HepG2 (cell line): ENCODE data around the gene LHFPL2. TPM values are rescaled to one million over a fixed set of nuclear protein-coding genes. Genes with fewer than 3 reads are reported as not detected.

ENCODE experiments used
- DMAP1 ChIP-seq: IDR thresholded peaks from 2 replicates; pipeline ENCODE4 v1.6.1; 2016
- HMG20A ChIP-seq: IDR thresholded peaks from 2 replicates; pipeline ENCODE4 v1.6.1; 2016; ENCODE audit warnings: borderline replicate concordance
- HNF4A ChIP-seq: sonication (generic); formaldehyde crosslinking; IDR thresholded peaks from 2 replicates; pipeline ENCODE4 v1.4.0; 2020; ENCODE audit warnings: missing genetic modification reagents
- KMT2B ChIP-seq: IDR thresholded peaks from 2 replicates; pipeline ENCODE4 v1.6.1; 2016; ENCODE audit warnings: missing genetic modification reagents, missing compliant biosample characterization
- NFYB ChIP-seq: sonication (generic); formaldehyde crosslinking; IDR thresholded peaks from 2 replicates; pipeline ENCODE4 v1.4.0; 2020; ENCODE audit warnings: missing genetic modification reagents
- PTBP1 ChIP-seq: fragments of 200-400 bp; formaldehyde crosslinking; IDR thresholded peaks from 2 replicates; pipeline ENCODE4 v1.6.1; 2018; ENCODE audit warnings: low read length, low read depth; ENCODE audit not compliant: poor library complexity, severe bottlenecking
- XRCC5 ChIP-seq: fragments of 200-400 bp; formaldehyde crosslinking; optimal IDR thresholded peaks from 2 replicates; pipeline ENCODE3; 2017; ENCODE audit warnings: mild to moderate bottlenecking, low read length
- YEATS2 ChIP-seq: sonication (generic); formaldehyde crosslinking; IDR thresholded peaks from 2 replicates; pipeline ENCODE4 v1.4.0; 2020; ENCODE audit warnings: missing genetic modification reagents, borderline replicate concordance
- ZMYM3 ChIP-seq: sonication (generic); formaldehyde crosslinking; IDR thresholded peaks from 2 replicates; pipeline ENCODE4 v1.5.1; 2020; ENCODE audit warnings: mild to moderate bottlenecking, missing genetic modification reagents
- ZNF260 ChIP-seq: sonication (generic); formaldehyde crosslinking; IDR thresholded peaks from 2 replicates; pipeline ENCODE4 v1.4.0; 2020; ENCODE audit warnings: missing genetic modification reagents, low read depth, mild to moderate bottlenecking, borderline replicate concordance
- ZNF501 ChIP-seq: sonication (generic); formaldehyde crosslinking; IDR thresholded peaks from 2 replicates; pipeline ENCODE4 v1.5.1; 2020; ENCODE audit warnings: mild to moderate bottlenecking, moderate library complexity, missing genetic modification reagents
- polyA plus RNA-seq, 8 experiments: library from polyadenylated mRNA; depleted of rRNA in 3 of 8; stranded (reverse) in 7 of 8; unstranded in 1 of 8; fragments of >200 nt; fragmentation: Illumina TruSeq in 4 of 8; extraction: Trizol in 4 of 8; gene quantifications; 2 replicates each; pipeline versions ENCODE4 v1.2.1 to v1.2.3, GENCODE V29; 2011 to 2016; ENCODE audit warnings: low read depth in 4 of 8, missing spikeins in 1 of 8, mixed read lengths in 1 of 8; ENCODE audit not compliant: insufficient read depth in 1 of 8
- total RNA-seq, 5 experiments: library from RNA; depleted of rRNA; stranded (reverse); fragments of >200 nt; fragmentation: Illumina TruSeq; extraction: Trizol; gene quantifications; 2 replicates each; pipeline ENCODE4 v1.2.3, GENCODE V29; 2016; ENCODE audit warnings: low read depth in 1 of 5
- TF ChIP-seq, protein P1 (sequence below): sonication (generic); formaldehyde crosslinking; IDR thresholded peaks from 2 replicates; pipeline ENCODE4 v1.4.0; 2020; ENCODE audit warnings: mild to moderate bottlenecking, low read depth, missing genetic modification reagents
- TF ChIP-seq, protein P2 (sequence below): sonication (generic); formaldehyde crosslinking; IDR thresholded peaks from 2 replicates; pipeline ENCODE4 v1.5.0; 2020; ENCODE audit warnings: mild to moderate bottlenecking, missing genetic modification reagents
- TF ChIP-seq, protein P3 (sequence below): IDR thresholded peaks from 2 replicates; pipeline ENCODE4 v1.6.1; 2016; ENCODE audit warnings: missing compliant biosample characterization, missing genetic modification reagents, borderline replicate concordance
- TF ChIP-seq, protein P4 (sequence below): IDR thresholded peaks from 2 replicates; pipeline ENCODE4 v1.6.1; 2016; ENCODE audit warnings: missing compliant biosample characterization, missing genetic modification reagents, borderline replicate concordance

The LHFPL2 gene
- total and polyA plus RNA-seq, 2 of the 13 experiments (the other 11 are each of a cell fraction or from before 2014, with no cell fraction given) = 6.0 to 20.0 TPM

DNA sequence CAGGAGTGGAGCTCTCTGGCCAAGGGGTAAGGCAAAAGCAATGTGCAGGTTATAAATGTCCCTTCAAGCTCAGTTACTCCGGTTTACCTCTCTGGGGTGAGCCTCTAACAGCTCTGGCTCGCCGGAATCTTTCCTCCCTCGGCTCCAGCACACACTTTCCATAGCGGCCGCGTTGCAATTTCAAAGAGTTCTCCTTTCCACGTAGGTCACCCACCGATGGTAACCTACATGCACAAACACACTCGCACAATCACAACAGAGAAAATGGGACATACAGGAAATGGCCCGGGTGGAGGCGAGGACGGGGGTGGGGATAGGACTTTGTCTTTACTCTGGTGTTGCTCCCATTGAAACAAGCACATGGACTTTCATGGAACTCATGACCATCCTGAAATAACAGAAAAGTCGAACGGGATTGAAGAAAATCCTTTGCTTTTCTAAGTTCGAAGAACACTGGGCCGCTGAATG is 1.2 kb downstream of the LHFPL2 start (continued):
- TF ChIP-seq, protein P1, sequence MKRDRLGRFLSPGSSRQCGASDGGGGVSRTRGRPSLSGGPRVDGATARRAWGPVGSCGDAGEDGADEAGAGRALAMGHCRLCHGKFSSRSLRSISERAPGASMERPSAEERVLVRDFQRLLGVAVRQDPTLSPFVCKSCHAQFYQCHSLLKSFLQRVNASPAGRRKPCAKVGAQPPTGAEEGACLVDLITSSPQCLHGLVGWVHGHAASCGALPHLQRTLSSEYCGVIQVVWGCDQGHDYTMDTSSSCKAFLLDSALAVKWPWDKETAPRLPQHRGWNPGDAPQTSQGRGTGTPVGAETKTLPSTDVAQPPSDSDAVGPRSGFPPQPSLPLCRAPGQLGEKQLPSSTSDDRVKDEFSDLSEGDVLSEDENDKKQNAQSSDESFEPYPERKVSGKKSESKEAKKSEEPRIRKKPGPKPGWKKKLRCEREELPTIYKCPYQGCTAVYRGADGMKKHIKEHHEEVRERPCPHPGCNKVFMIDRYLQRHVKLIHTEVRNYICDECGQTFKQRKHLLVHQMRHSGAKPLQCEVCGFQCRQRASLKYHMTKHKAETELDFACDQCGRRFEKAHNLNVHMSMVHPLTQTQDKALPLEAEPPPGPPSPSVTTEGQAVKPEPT (CRISPR knock-in tag) = no peak
- TF ChIP-seq HMG20A (CRISPR knock-in tag) (0 out of 2 replicates have a peak, but pooled peaks have one; percentile 22), ZNF260 (no peak), XRCC5 (peak; percentile 17), YEATS2 (CRISPR knock-in tag) (0 out of 2 replicates have a peak, but pooled peaks have one; percentile 15), NFYB (CRISPR knock-in tag) (no peak), HNF4A (peak; percentile 34), KMT2B (CRISPR knock-in tag) (0 out of 2 replicates have a peak, but pooled peaks have one; percentile 17), PTBP1 (no peak), DMAP1 (CRISPR knock-in tag) (peak; percentile 78), ZMYM3 (CRISPR knock-in tag) (0 out of 2 replicates have a peak, but pooled peaks have one; percentile 22), ZNF501 (CRISPR knock-in tag) (no peak; the same call in 1 of the 2 replicates)
- TF ChIP-seq, protein P2, sequence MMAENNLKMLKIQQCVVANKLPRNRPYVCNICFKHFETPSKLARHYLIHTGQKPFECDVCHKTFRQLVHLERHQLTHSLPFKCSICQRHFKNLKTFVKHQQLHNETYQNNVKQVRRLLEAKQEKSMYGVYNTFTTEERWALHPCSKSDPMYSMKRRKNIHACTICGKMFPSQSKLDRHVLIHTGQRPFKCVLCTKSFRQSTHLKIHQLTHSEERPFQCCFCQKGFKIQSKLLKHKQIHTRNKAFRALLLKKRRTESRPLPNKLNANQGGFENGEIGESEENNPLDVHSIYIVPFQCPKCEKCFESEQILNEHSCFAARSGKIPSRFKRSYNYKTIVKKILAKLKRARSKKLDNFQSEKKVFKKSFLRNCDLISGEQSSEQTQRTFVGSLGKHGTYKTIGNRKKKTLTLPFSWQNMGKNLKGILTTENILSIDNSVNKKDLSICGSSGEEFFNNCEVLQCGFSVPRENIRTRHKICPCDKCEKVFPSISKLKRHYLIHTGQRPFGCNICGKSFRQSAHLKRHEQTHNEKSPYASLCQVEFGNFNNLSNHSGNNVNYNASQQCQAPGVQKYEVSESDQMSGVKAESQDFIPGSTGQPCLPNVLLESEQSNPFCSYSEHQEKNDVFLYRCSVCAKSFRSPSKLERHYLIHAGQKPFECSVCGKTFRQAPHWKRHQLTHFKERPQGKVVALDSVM (CRISPR knock-in tag) = no peak
- TF ChIP-seq, protein P3, sequence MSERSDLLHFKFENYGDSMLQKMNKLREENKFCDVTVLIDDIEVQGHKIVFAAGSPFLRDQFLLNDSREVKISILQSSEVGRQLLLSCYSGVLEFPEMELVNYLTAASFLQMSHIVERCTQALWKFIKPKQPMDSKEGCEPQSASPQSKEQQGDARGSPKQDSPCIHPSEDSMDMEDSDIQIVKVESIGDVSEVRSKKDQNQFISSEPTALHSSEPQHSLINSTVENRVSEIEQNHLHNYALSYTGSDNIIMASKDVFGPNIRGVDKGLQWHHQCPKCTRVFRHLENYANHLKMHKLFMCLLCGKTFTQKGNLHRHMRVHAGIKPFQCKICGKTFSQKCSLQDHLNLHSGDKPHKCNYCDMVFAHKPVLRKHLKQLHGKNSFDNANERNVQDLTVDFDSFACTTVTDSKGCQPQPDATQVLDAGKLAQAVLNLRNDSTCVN = 0 out of 2 replicates have a peak, but pooled peaks have one; percentile 23
- TF ChIP-seq, protein P4, sequence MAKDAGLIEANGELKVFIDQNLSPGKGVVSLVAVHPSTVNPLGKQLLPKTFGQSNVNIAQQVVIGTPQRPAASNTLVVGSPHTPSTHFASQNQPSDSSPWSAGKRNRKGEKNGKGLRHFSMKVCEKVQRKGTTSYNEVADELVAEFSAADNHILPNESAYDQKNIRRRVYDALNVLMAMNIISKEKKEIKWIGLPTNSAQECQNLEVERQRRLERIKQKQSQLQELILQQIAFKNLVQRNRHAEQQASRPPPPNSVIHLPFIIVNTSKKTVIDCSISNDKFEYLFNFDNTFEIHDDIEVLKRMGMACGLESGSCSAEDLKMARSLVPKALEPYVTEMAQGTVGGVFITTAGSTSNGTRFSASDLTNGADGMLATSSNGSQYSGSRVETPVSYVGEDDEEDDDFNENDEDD (CRISPR knock-in tag) = 0 out of 2 replicates have a peak, but pooled peaks have one; percentile 18
